ENCODE data around the gene SERPINA5.

SERPINA5 gene

DNA sequence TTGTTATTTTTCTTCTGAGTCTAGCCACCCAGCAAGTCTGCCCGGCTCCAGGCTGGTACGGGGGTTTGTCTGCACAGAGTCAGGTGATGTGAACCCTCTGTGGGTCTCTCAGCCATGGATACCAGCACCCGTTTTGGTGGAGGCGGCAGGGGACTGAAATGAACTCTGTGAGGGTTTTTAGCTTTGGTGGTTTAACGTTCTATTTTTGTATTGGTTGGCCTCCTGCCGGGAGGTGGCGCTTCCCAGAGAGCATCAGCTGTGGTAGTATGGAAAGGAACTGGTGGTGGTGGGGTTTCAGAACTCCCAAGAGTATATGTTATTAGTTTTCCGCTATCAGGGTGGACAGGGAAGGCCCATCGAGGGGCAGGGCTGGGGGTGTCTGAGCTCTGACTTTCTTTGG, 25.2 kb upstream of the SERPINA5 start:
- TF ChIP-seq, protein P1, sequence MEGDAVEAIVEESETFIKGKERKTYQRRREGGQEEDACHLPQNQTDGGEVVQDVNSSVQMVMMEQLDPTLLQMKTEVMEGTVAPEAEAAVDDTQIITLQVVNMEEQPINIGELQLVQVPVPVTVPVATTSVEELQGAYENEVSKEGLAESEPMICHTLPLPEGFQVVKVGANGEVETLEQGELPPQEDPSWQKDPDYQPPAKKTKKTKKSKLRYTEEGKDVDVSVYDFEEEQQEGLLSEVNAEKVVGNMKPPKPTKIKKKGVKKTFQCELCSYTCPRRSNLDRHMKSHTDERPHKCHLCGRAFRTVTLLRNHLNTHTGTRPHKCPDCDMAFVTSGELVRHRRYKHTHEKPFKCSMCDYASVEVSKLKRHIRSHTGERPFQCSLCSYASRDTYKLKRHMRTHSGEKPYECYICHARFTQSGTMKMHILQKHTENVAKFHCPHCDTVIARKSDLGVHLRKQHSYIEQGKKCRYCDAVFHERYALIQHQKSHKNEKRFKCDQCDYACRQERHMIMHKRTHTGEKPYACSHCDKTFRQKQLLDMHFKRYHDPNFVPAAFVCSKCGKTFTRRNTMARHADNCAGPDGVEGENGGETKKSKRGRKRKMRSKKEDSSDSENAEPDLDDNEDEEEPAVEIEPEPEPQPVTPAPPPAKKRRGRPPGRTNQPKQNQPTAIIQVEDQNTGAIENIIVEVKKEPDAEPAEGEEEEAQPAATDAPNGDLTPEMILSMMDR (IDR thresholded peaks at IDR 0.05; ENCODE audit: low read depth, low read length, missing control alignments): no peak
- in situ Hi-C loops (cut with HindIII; ENCODE audit: low sequenced_read_pairs): no loop called here
- DNase-seq (ENCODE audit: low read depth): no peak
- no peak overlapping the region for H3K4me3 ChIP-seq (ENCODE audit: low read depth, low read length)

DNA sequence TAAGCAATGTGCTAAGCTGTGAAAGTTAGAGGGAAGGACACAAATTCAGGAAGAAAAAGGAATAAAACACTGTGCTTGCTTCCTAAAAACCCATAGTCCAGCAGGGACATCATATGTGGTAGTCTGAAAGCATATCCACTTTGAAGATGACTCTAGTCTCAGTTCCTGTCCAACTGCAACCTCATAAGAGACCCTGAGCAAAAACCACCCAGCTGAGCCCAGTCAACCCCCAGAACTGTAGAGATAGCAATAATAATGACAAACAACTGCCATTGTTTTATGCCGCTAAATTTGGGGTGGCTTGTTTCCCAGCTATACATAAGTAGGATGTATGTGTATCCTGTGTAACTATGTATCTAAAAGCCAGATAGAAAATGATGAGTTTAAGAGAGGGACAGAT, 23.9 kb upstream of the SERPINA5 start:
- DNase-seq (ENCODE audit: low read depth): no peak
- TF ChIP-seq, protein P1 (IDR thresholded peaks at IDR 0.05; ENCODE audit: low read depth, low read length, missing control alignments): no peak
- H3K4me3 ChIP-seq (ENCODE audit: low read depth, low read length): no peak overlapping the region
- in situ Hi-C loops (cut with HindIII; ENCODE audit: low sequenced_read_pairs): no loop called here

DNA sequence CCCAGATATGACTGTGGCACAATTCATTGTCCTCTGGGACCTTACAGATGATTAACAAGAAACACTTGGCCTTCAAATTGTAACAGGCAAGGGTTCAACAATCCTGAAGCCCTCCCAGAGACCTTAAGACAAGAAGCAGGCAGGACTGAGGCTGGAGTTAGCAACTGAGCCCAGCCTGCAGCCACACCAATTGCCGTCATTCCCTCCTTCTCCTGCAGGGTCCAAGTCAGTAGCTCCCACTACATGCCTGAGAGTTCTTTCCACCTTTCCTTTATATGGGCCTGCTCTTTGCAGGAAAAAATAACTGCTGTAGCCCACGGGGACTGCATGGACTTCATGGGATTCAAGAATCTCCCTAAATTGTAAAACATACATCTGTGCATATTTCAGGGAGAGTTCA, 22.4 kb upstream of the SERPINA5 start:
- no peak overlapping the region for H3K4me3 ChIP-seq (ENCODE audit: low read depth, low read length)
- DNase-seq (ENCODE audit: low read depth): no peak
- TF ChIP-seq, protein P1 (IDR thresholded peaks at IDR 0.05; ENCODE audit: low read depth, low read length, missing control alignments): no peak
- in situ Hi-C loops (cut with HindIII; ENCODE audit: low sequenced_read_pairs): no loop called here

DNA sequence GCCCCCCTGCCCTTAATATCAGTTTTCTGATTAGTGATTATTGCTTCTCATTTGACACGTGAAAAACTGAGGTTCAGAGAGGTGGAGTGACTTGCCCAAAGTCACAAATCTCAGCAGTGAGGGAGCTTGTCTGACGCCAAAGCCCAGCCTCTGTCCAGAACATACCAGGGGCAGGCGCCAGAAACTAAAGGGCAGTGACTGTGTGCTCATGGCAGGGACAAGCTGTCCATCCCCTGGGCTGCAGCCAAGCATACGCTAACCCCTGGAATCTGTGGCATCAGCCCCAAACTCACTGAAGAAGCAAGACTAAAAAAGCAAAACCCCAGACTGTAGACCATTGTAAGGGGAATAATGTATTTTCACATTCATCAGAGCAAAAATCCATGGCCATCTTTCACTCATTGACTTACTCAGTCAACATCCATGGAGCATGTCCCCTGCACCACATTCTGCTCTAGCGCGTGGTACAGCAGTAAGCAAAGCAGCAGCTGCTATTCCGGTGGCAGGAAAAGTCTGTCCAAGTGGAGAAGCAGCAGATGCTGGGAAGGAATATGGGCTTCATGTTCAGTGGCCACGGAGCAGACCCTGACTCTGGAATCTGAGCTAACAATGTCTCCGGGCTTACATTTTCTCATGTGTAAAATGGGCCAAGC, 21.5 kb upstream of the SERPINA5 start:
- DNase-seq (ENCODE audit: low read depth): no peak
- TF ChIP-seq, protein P1 (IDR thresholded peaks at IDR 0.05; ENCODE audit: low read depth, low read length, missing control alignments): no peak
- in situ Hi-C loops (cut with HindIII; ENCODE audit: low sequenced_read_pairs): no loop called here
- no peak overlapping the region for H3K4me3 ChIP-seq (ENCODE audit: low read depth, low read length)

DNA sequence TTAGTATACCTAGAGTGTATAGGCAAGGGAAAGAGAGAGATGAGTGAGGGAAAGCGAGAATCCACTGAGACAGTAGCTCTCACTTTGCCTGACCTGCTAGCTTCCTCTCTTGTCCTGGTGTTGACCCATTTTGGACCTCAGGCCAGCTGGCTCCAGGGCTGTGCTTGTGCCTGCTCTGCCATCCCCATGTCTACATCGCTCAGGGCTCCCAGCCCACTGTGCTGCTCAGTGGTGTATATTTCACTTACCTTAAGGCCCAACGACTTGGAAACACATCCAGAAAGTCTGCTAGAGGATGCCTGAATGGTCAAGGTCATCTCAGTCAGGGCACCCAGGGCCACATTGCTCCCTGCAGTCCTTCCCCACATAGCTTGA, 20.9 kb upstream of the SERPINA5 start:
- TF ChIP-seq, protein P1 (IDR thresholded peaks at IDR 0.05; ENCODE audit: low read depth, low read length, missing control alignments): no peak
- H3K4me3 ChIP-seq (ENCODE audit: low read depth, low read length): no peak overlapping the region
- DNase-seq (ENCODE audit: low read depth): no peak
- in situ Hi-C loops (cut with HindIII; ENCODE audit: low sequenced_read_pairs): no loop called here

DNA sequence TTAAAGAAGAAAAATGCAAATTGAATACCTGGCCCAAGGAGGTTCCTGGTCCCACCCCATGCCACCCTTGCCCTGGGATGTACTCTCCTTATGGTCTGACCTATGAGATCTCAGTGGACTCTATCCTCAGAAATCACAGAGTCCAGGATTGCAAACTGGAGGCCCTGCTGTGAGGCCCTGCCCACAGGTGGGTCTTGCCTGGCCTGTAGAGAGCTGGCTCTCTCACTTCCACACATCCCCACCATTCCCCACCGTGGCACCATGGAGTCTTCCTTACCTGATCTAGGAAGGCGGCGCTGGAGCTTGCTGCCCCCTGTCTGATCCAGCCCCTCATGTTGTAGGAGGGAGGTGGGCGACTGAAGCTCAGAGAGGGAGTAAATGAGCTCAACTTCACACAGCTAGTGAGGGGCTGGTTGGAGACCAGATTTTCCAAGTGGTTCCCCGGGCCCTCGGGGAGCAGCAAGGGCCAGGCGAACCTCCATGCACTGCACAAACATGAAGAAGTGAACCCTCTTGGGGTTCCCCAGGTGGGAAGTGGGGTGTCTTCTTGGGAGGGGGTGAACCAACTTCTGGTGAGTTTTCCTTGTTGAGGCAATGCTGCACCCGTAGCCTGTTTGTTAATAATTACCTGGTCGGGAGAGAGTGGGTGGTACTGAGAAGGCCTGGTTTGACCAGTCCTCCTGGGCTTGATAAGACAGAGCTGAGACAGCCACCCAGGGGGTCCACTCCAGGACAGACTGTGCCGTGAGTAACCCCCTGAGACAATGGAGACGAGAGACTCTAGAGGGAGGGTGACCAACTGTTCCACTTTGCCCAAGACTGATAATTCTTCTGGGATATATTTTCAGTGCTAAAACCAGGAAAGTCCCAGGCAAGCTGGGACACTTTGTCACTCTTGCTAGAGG, 20.2 kb upstream of the SERPINA5 start, which contains the start of gene SERPINA4:
SERPINA4 (plus strand) TSS at position 692 of the 905 bp plus-strand sequence. CDS start 2,041 bp downstream, outside the sequence.
- in situ Hi-C loops (cut with HindIII; ENCODE audit: low sequenced_read_pairs): no loop called here
- TF ChIP-seq, protein P1 (IDR thresholded peaks at IDR 0.05; ENCODE audit: low read depth, low read length, missing control alignments): no peak
- H3K4me3 ChIP-seq (ENCODE audit: low read depth, low read length): no peak within 1 kb of the TSS
- no peak for DNase-seq (ENCODE audit: low read depth)

Data from astrocyte of the cerebellum (primary cell).